Measurements from ENCODE around the gene MSRB1. TPM values are rescaled to one million over a fixed set of nuclear protein-coding genes. Genes with fewer than 3 reads are reported as not detected.

Gene MSRB1
- total RNA-seq, 1 experiment from 2014 or later, result 26.4 TPM

DNA sequence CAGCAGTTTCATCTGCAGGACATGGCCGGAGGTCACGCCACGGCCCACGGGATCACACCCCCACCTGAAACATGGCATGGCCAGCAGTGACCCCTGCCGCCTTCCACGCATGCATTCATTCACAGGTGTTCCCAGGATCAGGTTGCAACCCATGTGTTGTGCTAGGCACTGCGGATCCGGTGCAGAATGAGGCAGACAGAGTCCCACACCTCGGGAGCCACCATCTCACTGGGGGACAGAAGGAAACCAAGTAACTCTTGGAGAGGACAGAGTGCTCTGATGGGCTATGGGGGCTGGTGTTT lies 4.3 kb upstream of the MSRB1 start:
- Mint-ChIP-seq H3K27me3 (ENCODE audit: low read depth) (peaks cover 17% of the 10 kb centered on the region), H3K27ac (no peak overlapping the region), H3K36me3 (no peaks in the 10 kb centered on the region), H3K4me3 (no peak overlapping the region), H3K4me1 (peaks cover 13% of the 10 kb centered on the region), H3K9me3 (no peaks in the 10 kb centered on the region)
- POLR2A ChIA-PET, result interaction anchor here (1.9 kb wide), 1 partner anchor 17 kb away, joined by 6 read pairs; the partner anchor contains the start of gene RPS2
- CTCF ChIA-PET, result interaction anchor here (0.6 to 2.8 kb wide), 7 partner anchors 12 to 123 kb away, joined by 3 to 13 read pairs (median 4); no protein-coding TSS in a partner anchor
- no peak for DNase-seq (ENCODE audit: low spot score)
- no peak for ATAC-seq
- TF ChIP-seq NR3C1 (CRISPR knock-in tag; conservative IDR thresholded peaks at IDR 0.05; ENCODE audit: low read depth) (no peak), ZNF396 (CRISPR knock-in tag; IDR thresholded peaks at IDR 0.05; ENCODE audit: borderline replicate concordance) (no peak), FOXJ3 (CRISPR knock-in tag; IDR thresholded peaks at IDR 0.05; ENCODE audit: borderline replicate concordance) (no peak), SMAD4 (CRISPR knock-in tag; IDR thresholded peaks at IDR 0.05) (no peak), ZNF121 (CRISPR knock-in tag; IDR thresholded peaks at IDR 0.05) (no peak)
- TF ChIP-seq, protein P1, sequence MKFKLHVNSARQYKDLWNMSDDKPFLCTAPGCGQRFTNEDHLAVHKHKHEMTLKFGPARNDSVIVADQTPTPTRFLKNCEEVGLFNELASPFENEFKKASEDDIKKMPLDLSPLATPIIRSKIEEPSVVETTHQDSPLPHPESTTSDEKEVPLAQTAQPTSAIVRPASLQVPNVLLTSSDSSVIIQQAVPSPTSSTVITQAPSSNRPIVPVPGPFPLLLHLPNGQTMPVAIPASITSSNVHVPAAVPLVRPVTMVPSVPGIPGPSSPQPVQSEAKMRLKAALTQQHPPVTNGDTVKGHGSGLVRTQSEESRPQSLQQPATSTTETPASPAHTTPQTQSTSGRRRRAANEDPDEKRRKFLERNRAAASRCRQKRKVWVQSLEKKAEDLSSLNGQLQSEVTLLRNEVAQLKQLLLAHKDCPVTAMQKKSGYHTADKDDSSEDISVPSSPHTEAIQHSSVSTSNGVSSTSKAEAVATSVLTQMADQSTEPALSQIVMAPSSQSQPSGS (CRISPR knock-in tag; IDR thresholded peaks at IDR 0.05; ENCODE audit: borderline replicate concordance, low read depth), result no peak

DNA sequence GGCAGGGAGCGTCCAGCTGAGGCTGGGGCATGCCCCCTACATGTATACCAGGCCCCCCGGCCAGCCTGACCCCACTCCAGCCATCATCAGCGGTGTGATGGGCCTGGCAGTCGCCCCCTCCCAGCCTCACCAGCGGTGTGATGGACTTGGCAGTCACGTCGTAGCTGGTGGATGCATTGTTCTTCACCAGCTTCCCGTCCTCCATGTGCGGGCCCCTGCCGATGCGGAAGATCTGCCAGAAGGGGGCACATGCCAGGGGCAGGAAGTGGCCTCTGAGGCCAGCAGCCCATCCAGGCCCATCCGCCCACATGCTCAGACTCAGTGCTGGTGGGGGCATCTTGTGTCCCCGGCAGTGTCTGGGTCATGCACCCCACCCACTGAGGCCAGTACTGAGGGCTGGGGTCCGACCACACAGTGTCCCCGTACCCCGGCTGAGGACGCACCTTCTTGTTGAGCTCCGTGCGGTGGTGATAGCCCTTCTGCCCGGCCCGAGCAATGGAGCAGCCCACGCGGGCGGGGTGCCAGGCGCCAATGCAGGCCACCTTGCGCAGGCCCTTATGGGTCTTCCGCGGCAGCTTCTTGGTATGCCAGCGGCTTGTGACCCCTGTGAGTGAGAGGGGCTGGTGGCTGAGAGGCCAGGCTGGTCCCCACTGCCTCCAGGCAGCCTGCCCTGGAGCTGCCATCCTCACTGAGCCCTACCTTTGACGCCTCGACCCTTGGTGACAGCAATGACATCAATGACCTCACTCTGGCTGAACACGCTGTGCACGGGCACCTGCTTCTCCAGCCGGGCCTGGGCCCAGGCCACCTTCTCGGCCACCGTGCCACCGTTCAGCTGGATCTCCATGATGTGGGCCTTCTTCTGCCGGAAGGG lies 3.7 kb upstream of the MSRB1 start:
- no peaks in the 10 kb centered on the region for H3K36me3 Mint-ChIP-seq
- H3K27ac Mint-ChIP-seq, result no peak overlapping the region
- H3K4me1 Mint-ChIP-seq, result peaks cover 16% of the 10 kb centered on the region
- POLR2A ChIA-PET, result interaction anchor here (0.8 to 1.9 kb wide), 3 partner anchors 14 to 25 kb away, joined by 3 to 6 read pairs (median 3); partner anchors contain the start of genes RPS2 and TBL3
- H3K9me3 Mint-ChIP-seq, result no peaks in the 10 kb centered on the region
- ATAC-seq (no peak), DNase-seq (ENCODE audit: low spot score) (peak; percentile 44)
- peaks cover 16% of the 10 kb centered on the region for H3K27me3 Mint-ChIP-seq (ENCODE audit: low read depth)
- CTCF ChIA-PET, result interaction anchor here (0.5 to 2.8 kb wide), 14 partner anchors 11 to 164 kb away, joined by 3 to 13 read pairs (median 4); partner anchors contain the start of genes NUBP2, RPS2, SPSB3 and TBL3
- TF ChIP-seq, protein P2, sequence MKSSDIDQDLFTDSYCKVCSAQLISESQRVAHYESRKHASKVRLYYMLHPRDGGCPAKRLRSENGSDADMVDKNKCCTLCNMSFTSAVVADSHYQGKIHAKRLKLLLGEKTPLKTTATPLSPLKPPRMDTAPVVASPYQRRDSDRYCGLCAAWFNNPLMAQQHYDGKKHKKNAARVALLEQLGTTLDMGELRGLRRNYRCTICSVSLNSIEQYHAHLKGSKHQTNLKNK (CRISPR knock-in tag; IDR thresholded peaks at IDR 0.05), result no peak
- TF ChIP-seq ZNF263 (CRISPR knock-in tag; IDR thresholded peaks at IDR 0.05; ENCODE audit: low read depth) (no peak), EMX1 (CRISPR knock-in tag; IDR thresholded peaks at IDR 0.05) (no peak), NFATC4 (CRISPR knock-in tag; IDR thresholded peaks at IDR 0.05) (no peak), CREB1 (CRISPR knock-in tag; IDR thresholded peaks at IDR 0.05) (no peak), USF2 (CRISPR knock-in tag; IDR thresholded peaks at IDR 0.05) (no peak), PRRX2 (CRISPR knock-in tag; IDR thresholded peaks at IDR 0.05) (no peak), GTF2I (CRISPR knock-in tag; conservative IDR thresholded peaks at IDR 0.05) (no peak), JAZF1 (CRISPR knock-in tag; IDR thresholded peaks at IDR 0.05) (no peak), ZNF121 (CRISPR knock-in tag; IDR thresholded peaks at IDR 0.05) (no peak), CDX4 (CRISPR knock-in tag; IDR thresholded peaks at IDR 0.05; ENCODE audit: borderline replicate concordance) (no peak), ATF1 (CRISPR knock-in tag; IDR thresholded peaks at IDR 0.05) (no peak), ZNF425 (CRISPR knock-in tag; conservative IDR thresholded peaks at IDR 0.05) (no peak), ETV6 (CRISPR knock-in tag; IDR thresholded peaks at IDR 0.05) (no peak)
- TF ChIP-seq, protein P3, sequence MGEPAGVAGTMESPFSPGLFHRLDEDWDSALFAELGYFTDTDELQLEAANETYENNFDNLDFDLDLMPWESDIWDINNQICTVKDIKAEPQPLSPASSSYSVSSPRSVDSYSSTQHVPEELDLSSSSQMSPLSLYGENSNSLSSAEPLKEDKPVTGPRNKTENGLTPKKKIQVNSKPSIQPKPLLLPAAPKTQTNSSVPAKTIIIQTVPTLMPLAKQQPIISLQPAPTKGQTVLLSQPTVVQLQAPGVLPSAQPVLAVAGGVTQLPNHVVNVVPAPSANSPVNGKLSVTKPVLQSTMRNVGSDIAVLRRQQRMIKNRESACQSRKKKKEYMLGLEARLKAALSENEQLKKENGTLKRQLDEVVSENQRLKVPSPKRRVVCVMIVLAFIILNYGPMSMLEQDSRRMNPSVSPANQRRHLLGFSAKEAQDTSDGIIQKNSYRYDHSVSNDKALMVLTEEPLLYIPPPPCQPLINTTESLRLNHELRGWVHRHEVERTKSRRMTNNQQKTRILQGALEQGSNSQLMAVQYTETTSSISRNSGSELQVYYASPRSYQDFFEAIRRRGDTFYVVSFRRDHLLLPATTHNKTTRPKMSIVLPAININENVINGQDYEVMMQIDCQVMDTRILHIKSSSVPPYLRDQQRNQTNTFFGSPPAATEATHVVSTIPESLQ (CRISPR knock-in tag; IDR thresholded peaks at IDR 0.05), result no peak
- H3K4me3 Mint-ChIP-seq, result no peak overlapping the region

Measured in WTC11 (cell line).